Mesothelial cell of epicardium (in vitro differentiated cells): Measurements from ENCODE around the gene CTXND1. TPM values are rescaled to one million over a fixed set of nuclear protein-coding genes. Genes with fewer than 3 reads are reported as not detected.

ENCODE experiments used
- DNase-seq, 2 experiments: peaks; one replicate each; pipeline ENCODE4 v3.0.0; 2021; ENCODE audit warnings: low spot score in 2 of 2; ENCODE audit not compliant: unreplicated experiment in 2 of 2
- H3K27ac Mint-ChIP-seq: 2 replicates; pipeline ENCODE4 v1.8.0; 2021; ENCODE audit warnings: mixed read lengths
- H3K27me3 Mint-ChIP-seq: 2 replicates; pipeline ENCODE4 v1.8.0; 2021; ENCODE audit warnings: low read depth, mixed read lengths
- H3K36me3 Mint-ChIP-seq: 2 replicates; pipeline ENCODE4 v1.8.0; 2021; ENCODE audit warnings: mixed read lengths
- H3K4me1 Mint-ChIP-seq: 2 replicates; pipeline ENCODE4 v1.8.0; 2021; ENCODE audit warnings: mixed read lengths
- H3K4me3 Mint-ChIP-seq: 2 replicates; pipeline ENCODE4 v1.8.0; 2021; ENCODE audit warnings: mild to moderate bottlenecking, moderate library complexity, mixed read lengths
- H3K9me3 Mint-ChIP-seq: 2 replicates; pipeline ENCODE4 v1.8.0; 2021; ENCODE audit warnings: mixed read lengths
- CTCF ChIP-seq: fragments of 200-600 bp; sonication (generic); IDR thresholded peaks from one replicate; pipeline ENCODE4 v1.5.0; 2021; ENCODE audit warnings: antibody characterized with exemption; ENCODE audit not compliant: unreplicated experiment
- total RNA-seq: library from RNA; stranded (reverse); gene quantifications from 3 replicates; pipeline ENCODE4 v1.2.1, GENCODE V29; 2021

The CTXND1 gene
- total RNA-seq, 1 donor from 2014 or later: not detected

GRCh38 chr15:80163897-80164296 is 88.1 kb downstream of the CTXND1 start:
- H3K4me1 Mint-ChIP-seq: peaks cover 13% of the 10 kb centered on the region
- no peak overlapping the region for H3K27ac Mint-ChIP-seq
- H3K9me3 Mint-ChIP-seq: no peaks in the 10 kb centered on the region
- peaks cover 49% of the 10 kb centered on the region for H3K36me3 Mint-ChIP-seq
- no peak for DNase-seq
- H3K27me3 Mint-ChIP-seq: no peaks in the 10 kb centered on the region
- TF ChIP-seq CTCF: no peak
- no peak overlapping the region for H3K4me3 Mint-ChIP-seq

- Mint-ChIP-seq H3K9me3 (no peaks in the 10 kb centered on the region), H3K27me3 (no peaks in the 10 kb centered on the region), H3K36me3 (peaks cover 44% of the 10 kb centered on the region), H3K4me3 (no peak overlapping the region), H3K27ac (no peak overlapping the region), H3K4me1 (peaks cover 13% of the 10 kb centered on the region)
- no peak for TF ChIP-seq CTCF
- DNase-seq: no peak
These were observed 88.8 kb downstream of the CTXND1 start for GRCh38 chr15:80163217-80163616.

DNA sequence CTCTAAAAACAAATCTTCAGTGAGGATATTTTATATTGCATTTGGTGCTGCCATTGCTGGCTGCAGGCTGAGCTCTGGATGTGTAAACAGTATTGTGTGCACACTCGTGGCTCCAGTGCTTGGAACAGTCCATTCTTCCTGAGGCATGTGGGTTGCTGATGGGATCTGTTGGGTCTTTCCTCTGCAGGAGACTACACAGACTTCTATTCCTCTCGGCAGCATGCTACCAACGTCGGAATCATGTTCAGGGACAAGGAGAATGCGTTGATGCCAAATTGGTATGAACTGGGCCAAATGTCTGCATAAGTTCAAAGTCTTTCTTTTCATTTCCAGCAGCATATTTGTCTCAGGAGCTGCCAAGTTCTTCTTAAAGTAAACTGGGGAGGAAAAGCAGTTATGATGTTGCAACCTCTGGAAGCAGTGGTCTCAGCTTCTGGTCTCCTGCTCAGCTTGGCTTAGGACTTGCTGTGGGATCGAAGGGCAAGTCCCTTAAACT is 89.9 kb downstream of the CTXND1 start:
- Mint-ChIP-seq H3K36me3 (peaks cover 39% of the 10 kb centered on the region), H3K4me1 (peaks cover 13% of the 10 kb centered on the region), H3K27me3 (no peaks in the 10 kb centered on the region), H3K27ac (no peak overlapping the region), H3K4me3 (no peak overlapping the region), H3K9me3 (no peaks in the 10 kb centered on the region)
- no peak for DNase-seq
- no peak for TF ChIP-seq CTCF

GRCh38 chr15:80161468-80162016 is 90.5 kb downstream of the CTXND1 start:
- Mint-ChIP-seq H3K36me3 (peaks cover 39% of the 10 kb centered on the region), H3K27me3 (no peaks in the 10 kb centered on the region), H3K27ac (peak overlapping the region; percentile 35), H3K9me3 (no peaks in the 10 kb centered on the region), H3K4me3 (no peak overlapping the region), H3K4me1 (peaks cover 13% of the 10 kb centered on the region)
- DNase-seq: no peak
- no peak for TF ChIP-seq CTCF

DNA sequence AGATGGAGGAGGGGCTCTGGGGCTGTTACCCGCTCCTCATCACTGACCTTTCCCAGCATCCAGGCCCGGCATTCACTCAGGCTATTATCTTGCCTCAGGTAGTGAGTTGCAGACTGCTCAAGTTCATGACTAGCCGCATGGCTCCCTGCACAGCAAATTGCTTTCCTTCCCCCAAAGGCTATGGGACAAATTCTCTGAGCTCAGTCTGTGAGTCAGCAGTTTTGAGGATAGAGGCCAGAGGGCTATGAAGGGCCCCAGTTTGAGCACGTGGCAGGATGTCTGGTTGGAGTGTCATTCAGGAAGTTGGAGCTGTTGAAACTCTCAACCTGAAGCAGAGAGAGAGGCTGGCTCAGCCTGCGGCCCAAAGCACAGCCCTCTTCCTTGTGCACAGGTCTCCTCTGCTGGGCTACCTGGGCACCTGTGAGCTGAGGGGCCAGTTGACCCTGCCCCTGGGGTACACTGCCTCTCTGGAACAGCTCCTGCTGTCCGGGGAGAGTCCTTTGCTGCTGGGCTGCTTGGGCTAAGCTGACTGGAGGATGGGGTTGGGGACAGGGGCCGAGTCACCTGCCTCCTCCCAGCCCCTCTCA is 91.3 kb downstream of the CTXND1 start:
- Mint-ChIP-seq H3K4me3 (no peak overlapping the region), H3K4me1 (peaks cover 19% of the 10 kb centered on the region), H3K36me3 (peaks cover 39% of the 10 kb centered on the region), H3K9me3 (no peaks in the 10 kb centered on the region), H3K27me3 (no peaks in the 10 kb centered on the region), H3K27ac (peak overlapping the region; percentile 55)
- no peak for TF ChIP-seq CTCF
- DNase-seq: no peak
